Activated CD4-positive, alpha-beta T cell treated with anti-CD3 and anti-CD28 coated beads, Interleukin-2, amount 50 U/mL, for 1 hour (primary cell): Measurements from ENCODE around the gene ELMOD3.
"Not testable (repeated sequence)": the region's sequence is repeated elsewhere in the genome, so short reads cannot be mapped to it uniquely, and the experiment has no call there.

Experiments used
- DNase-seq: peaks from one replicate; pipeline ENCODE4 v3.0.0-alpha.2; 2020

Gene ELMOD3

DNA sequence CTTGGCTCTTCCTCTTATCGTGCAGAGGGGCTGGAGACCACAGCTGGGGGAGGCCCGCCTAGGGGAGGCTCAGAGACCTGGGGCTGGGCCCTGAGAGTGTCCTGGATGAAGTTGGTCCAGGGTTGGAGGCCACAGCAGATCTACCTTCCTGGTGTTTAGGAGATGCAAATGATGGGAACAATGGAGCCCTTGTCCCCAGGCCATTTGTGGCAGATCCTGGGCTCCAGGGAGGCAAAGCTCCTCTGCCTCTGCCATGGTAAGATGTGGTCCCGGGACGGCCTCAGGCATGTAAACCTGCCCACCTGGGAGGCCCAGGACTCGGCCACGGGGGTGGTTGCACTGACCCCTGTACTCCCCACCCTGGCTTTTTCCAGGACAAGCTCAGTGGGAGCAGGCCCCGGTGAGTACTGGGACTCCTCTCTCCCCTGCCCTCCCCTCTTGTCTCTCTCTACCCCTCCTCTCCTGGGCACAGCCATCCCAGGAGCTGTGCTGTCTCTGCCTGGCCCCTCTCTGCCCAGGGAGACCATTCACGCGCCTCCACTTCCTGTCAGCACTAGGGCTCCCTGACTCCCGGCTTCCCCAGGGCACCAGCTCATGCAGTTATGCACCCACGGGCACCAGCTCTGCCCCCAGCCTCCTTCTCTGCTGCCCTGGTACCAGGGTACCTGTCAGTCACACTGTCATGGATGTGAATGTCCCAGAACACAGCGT lies 74.8 kb downstream of the ELMOD3 start:
- DNase-seq: no peak

DNA sequence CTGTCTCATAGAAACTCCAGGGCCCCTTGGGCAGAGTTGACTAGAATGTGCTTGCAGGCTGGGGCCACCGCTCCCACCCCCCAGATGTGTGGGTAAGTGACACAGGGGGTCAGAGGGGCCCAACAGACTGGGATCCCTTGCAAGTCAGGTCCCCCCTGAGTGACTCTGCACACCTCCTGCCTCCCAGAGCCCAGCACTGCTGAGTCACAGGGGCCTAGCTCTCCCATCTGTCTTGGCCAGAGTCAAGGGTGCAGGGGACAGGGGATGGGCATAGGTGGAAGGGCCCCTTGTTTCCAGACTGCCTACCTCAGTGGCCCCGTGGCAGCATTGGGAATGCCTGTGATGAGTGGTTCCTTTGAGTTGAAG lies 75.3 kb downstream of the ELMOD3 start:
- no peak for DNase-seq

DNA sequence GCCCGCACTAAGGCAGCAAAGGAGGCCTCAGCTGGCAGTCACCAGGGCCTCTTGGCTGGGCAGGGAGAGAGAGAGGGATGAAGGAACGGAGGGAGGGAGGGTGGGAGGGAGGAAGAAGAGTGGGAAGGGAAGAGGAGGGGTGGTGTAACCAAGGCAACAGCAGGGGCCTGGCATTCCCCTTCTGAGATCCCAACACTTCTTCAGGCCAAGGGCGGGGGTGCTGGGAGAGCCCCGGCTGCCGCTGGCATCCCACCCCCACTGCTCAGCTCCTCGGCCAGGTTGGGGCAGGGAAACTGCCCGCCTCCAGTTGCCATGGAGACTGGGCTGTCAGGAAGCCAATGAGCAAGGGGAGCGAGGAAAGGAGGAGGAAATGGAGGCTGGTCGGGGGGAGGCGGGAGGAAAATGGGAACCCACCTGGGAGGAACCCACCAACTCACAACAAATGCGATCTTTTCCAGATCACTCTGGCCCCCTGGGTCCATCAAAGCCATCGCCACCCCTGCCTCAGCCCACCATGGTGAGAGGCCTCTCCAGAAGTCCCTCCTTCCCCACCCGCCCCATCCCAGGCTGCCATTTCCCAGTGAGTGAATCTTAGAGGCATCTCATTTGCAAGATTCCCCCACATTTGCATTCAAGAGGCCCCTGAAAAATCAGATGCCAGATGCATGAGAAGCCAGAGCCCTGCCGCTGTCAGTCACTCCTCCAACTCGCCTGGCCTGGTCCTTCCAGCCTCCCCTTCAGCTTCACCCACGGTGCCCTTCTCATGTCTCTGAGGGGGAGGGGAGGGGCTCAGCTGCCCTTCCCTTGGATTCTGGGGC lies 76.4 kb downstream of the ELMOD3 start:
- no peak for DNase-seq

DNA sequence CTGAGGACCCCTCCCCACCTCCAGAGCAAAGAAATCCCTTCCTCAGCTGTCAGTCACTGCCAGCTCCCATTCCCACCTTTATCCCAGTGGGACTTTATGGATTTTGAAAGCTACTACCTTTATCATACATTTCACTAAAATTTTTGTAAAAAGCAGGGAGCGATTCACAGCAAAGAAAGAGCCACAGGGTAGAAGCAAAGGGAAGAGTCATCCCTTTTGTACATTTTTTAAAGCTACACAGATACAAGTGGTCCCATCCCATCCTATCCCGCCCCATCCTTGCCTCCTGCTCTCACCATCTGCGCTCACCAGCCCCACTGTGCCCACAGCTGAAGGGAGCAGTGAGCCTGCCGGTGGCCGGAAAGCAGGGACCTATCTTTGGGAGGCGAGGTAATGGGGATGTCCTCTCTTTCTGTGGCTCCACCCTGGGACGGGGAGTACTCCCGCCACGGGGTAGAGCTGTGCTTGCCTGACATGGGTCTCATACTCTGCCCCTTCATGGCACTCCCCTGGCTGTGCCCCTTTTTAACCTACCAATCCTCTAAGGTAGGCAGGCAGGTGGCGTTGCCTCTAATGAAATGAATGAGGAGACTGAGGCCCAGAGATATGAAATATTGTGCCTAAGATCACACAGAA lies 77.1 kb downstream of the ELMOD3 start:
- no peak for DNase-seq

DNA sequence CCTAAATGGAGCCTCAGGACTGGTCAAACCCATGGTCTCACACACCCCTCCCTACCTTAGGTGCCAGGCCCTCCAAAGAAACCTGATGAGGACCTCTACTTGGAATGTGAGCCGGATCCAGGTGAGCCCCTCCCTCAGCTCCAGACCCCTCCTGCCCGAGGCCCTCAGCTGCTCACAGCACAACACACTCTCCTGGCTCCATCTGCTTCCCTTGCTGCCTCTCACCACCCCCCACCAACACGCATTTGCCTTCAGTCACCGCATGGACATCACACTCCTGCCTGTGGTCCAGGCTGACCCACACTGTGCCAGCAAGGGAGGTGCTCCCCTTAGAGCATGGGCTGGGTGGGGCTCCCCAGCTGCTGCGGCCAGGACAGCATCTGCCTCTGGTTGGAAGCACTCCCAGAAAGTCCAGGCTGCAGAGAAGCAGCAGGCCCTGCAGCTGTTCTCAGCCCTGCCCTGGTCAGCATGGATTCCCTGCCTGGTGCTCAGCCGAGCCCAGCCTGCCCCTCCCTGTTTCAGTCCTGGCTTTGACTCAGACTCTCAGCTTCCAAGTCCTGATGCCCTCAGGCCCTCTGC lies 79.0 kb downstream of the ELMOD3 start:
- DNase-seq: no peak

DNA sequence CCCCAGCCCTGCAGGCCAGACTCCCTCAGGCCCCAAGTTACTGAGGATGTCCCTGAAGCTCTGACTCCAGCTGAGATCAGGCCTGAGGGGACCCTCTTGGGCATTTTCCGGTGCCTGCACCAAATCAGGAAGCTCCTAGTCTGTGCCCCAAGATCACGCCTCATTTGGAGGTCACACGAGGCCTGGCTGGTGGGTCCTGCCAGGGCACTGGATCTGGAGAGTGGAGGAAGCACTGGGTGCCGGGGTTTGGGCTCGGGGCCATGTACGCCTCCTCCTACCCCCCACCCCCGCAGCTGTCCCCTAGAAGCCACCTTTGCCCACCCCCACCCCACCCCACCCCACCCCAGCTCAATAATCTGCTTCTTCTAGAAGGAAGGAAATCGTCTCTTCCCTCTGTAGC lies 80.1 kb downstream of the ELMOD3 start:
- no peak for DNase-seq

DNA sequence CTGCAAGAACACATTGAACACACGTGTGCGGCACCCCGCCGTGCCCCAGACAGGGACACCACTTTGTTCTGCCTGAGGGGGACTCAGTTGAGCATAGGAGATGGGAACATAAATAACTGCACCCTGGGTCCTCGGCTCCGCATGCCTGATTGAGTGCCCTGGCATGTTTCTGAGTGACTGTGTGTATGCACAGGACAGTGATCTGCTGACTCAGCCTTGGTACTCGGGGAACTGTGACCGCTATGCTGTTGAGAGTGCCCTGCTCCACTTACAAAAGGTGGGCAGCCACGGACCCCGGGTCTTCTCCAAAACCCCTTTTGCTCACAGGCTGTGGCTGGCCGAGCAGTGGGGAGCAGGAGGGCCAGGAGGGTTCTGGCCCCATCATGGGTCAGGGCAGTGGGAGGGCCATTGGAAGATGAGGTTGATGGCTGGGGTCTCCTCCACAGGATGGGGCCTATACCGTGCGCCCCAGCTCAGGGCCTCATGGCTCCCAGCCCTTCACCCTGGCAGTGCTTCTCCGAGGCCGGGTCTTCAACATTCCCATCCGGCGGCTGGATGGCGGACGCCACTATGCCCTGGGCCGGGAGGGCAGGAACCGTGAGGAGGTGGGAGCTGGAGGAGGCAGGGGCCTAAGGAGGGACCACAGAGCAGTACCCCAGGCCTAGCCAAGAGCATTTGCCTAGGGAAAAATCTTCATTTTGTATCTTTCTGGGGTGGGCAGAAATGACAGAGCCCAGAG lies 80.8 kb downstream of the ELMOD3 start:
- no peak for DNase-seq

DNA sequence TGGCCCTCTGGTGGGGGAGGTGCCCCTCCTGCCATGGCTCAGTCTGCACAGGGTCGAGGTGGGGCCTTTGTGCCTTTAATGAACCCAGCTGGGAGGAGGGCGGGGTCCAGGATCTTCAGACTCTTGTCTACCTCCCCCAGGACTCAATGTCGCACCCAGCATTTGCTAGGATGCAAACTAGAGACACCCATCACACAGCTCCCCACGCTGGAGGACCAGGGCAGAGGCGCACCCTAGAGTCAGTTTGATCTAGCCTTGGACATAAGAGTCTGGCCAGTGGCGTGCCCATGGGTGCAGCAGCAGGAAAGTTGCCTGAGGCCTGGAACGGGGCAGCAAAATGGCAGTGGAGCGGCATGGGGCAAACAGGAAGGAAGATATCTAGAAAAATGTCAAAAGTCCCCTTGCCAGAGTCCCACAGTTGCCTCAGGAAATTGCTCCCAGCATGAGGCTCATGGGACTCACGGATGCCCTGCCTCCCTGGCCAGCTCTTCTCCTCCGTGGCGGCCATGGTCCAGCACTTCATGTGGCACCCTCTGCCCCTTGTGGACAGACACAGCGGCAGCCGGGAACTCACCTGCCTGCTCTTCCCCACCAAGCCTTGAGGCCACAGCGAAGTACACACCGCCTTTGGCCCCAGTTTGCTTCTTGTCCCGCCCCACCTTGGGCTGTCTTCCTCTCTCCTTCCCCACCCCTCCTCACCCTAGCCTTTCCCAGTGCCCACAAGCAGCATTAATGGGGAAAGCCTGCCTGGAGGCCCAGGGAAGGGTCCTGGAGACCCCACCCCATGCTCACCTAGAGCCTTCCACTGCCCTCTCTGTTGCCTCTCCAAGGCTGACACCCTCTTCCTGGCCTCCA lies 81.6 kb downstream of the ELMOD3 start:
- DNase-seq: no peak

DNA sequence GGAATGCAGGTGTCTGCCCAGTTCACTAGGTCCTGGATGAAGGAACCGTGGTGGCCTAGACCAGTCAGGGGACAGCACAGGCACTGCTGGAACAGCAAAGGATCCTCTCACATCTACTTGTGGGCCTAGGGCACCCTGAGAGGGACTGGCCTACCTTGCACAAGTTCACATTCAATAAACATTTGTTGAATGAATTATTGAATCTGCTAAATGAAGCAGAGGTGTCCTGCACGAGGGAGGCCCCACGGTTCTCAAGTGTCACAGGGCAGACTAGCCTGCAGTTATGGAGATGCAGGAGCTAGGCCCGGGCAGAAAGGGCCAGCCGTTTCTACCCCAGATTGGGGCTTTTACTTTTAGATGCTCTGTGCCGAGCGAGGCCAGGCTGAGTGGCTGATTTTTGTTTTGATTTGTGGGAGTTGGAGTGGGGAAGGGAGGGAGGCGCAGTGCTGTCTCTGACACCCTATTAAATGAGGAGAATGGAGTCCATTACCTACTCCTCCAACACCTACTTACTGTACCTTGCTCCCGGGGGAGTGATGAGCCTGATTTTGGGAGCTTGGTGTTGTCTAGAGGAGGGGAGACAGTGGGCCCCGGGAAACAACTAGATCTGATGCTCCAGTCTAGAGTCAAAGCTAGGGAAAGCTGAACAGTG lies 82.4 kb downstream of the ELMOD3 start:
- DNase-seq: no peak

DNA sequence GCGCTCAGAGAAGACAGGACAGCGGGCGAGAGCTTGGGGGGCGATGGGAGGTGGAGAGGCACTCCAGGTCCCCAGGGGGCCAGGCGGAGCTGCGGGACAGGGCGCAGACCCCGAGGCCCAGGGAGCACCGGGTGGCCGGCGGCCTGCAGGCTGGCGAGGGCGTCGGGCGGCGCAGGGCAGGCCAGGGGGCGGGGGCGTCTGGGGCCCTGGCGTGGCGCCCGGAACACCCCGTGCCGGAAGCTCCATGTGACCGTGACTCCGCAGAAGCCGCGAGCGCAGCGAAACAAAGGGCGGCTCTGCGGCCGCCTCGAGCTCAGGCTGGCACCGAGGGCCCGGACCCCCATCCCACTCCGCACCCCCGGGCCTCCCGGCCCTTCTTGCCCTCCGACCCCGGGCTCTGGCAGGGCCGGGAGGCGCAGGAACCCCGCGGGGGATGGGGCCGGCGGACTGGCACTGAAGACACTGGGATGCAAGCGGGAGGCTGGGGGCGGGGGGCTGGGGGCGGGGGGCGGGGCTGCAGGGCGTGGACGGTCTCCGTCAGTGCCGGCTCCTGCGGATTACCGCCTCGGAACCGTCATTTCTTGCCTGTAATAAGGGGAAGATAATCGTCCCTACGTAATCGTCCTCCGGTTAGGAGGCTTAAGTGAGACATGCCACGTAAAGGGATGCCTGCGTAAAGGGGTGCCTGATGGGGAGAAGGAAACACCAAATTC lies 83.1 kb downstream of the ELMOD3 start:
- DNase-seq: peak; percentile 63

DNA sequence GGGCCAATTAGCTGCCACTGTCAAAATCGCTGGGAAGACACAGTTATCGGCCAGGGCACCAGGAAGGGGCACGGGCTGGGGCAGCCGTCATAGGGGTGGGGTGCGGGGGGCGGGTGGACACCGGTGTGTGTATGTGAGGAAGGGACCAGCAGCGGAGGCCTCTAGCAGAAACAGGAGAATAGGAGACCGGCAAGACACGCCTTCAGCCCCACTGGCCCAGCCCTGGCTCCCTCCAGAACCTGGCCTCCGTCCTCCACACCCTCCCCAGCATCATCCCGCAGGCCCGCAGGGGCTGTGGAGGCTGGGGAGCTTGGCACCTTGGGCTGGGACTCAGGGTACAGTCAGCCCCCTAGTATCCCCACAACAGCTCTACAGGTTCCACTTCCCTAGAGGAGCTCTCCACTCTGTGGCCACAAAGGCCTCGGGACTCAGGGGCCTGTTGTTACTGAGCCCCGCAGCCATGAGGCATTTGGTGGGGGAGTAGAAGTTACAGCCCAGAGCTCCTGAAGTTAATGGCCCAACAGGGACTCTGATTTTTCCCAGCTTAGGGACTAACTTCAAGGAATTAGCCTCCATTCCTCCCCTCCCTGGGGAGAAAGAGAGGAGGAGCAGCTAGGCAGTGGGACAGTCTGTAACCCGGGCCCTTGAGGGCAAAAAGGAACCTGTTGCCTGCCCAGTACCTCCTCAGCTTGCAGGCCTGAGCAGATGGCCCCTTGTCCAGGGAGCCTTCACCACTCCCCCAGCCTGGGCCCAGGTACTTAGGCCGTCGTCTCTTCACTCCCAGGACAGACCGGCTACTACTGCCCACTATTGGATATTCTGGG lies 83.8 kb downstream of the ELMOD3 start:
- no peak for DNase-seq

DNA sequence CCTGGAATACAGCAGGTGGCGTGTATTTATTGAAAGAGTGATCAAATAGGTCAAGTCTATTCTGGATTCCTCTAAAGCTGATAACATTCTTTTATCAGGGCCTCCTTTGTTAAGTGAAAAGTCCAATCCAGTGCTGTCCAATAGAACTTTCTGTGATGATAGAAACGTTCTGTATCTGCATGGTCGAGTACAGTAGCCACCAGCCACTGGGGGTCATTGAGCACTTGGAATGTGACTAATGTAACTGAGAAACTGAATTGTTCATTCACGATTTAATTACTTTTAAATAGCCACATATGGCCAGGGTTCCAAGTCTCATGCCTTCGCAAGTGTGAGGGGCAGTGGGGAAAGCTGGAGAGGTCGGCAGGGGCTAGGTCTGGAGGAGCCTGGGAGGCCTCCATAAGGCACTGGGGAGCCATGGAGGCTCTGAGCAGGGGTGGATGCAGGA lies 84.5 kb downstream of the ELMOD3 start:
- no peak for DNase-seq

DNA sequence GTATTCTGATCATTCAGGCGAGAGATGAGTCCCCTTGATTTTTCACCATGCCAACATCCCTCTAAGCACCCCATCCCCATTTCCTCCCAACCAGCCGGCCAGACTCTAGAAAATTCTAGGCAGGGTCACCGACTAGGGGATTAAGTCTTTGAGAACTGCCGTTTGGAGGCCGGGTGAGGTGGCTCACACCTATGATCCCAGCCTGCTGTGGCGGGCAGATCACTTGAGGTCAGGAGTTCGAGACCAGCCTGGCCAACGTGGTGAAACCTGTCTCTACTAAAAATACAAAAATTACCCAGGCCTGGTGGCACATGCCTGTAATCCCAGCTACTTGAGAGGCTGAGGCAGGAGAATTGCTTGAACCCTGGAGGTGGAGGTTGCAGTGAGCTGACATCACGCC lies 85.0 kb downstream of the ELMOD3 start:
- DNase-seq: not testable (repeated sequence)

DNA sequence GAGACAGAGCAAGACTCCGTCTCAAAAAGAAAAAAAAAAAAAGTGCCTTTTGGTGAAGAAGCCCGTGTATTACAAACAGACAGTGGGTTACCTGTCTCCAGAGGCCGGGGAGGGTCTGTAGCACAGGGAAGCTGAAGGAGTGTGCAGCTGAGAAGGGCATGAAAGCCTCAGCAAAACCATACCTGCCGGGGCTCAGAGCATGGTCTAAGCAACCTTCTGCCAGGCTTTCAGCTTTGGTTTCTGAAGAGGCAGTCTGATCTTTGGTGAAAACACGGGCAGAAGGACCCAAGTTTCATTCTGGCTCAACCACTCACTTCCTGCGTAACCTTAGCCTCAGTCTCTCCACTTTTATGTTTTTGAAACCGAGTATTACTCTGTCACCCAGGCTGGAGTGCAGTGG lies 85.4 kb downstream of the ELMOD3 start:
- no peak for DNase-seq

DNA sequence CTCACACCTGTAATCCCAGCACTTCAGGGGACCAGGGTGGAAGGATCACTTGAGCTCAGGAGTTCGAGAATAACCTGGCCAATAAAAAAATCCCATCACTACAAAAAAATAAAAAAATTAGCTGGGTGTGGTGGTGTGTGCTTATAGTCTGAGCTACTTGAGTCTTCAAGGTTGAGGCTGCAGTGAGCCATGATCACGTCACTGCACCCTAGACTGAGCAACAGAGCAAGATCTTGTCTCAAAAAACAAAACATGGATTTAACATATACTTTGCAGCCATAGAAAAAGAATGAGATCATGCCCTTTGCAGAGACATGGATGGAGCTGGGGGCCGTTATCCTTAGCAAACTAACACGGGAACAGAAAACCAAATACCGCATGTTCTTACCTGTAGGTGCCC lies 86.2 kb downstream of the ELMOD3 start:
- DNase-seq: no peak
